Activated naive CD8-positive, alpha-beta T cell treated with anti-CD3 and anti-CD28 coated beads for 36 hours (primary cell): ENCODE measurements around the gene IFNA2. TPM values are rescaled to one million over a fixed set of nuclear protein-coding genes. Genes with fewer than 3 reads are reported as not detected.
A peak's percentile ranks its signal among the peaks of the same experiment; 100 is the strongest.
"Not testable (repeated sequence)": the region's sequence is repeated elsewhere in the genome, so short reads cannot be mapped to it uniquely, and the experiment has no call there.

Experiments
- DNase-seq: peaks from one replicate; pipeline ENCODE4 v3.0.0; 2021
- H3K27ac Mint-ChIP-seq: one replicate; pipeline ENCODE4 v1.8.0; 2022; ENCODE audit warnings: mild to moderate bottlenecking, moderate library complexity, mixed read lengths
- H3K27me3 Mint-ChIP-seq: one replicate; pipeline ENCODE4 v1.8.0; 2022; ENCODE audit warnings: mild to moderate bottlenecking, mixed read lengths
- H3K36me3 Mint-ChIP-seq: one replicate; pipeline ENCODE4 v1.8.0; 2021; ENCODE audit warnings: mild to moderate bottlenecking, mixed read lengths
- H3K4me1 Mint-ChIP-seq: one replicate; pipeline ENCODE4 v1.8.0; 2021; ENCODE audit warnings: mixed read lengths
- H3K4me3 Mint-ChIP-seq: one replicate; pipeline ENCODE4 v1.8.0; 2022; ENCODE audit warnings: mild to moderate bottlenecking, moderate library complexity, mixed read lengths
- H3K9me3 Mint-ChIP-seq: one replicate; pipeline ENCODE4 v1.8.0; 2022; ENCODE audit warnings: mixed read lengths
- total RNA-seq, 2 experiments: library from RNA; stranded (reverse); gene quantifications; one replicate each; pipeline ENCODE4 v1.2.3, GENCODE V29; 2021

IFNA2 gene
- total RNA-seq, 2 experiments from 2014 or later = not detected

GRCh38 chr9:21402386-21403251 is 17.4 kb upstream of the IFNA2 start:
- no peak overlapping the region for H3K27ac Mint-ChIP-seq
- H3K4me1 Mint-ChIP-seq = peaks cover 13% of the 10 kb centered on the region
- H3K4me3 Mint-ChIP-seq = peak overlapping the region; percentile 69
- DNase-seq = peak; percentile 10
- H3K27me3 Mint-ChIP-seq = peaks cover 57% of the 10 kb centered on the region
- H3K9me3 Mint-ChIP-seq = peaks cover 1% of the 10 kb centered on the region
- H3K36me3 Mint-ChIP-seq = no peaks in the 10 kb centered on the region

- peaks cover 74% of the 10 kb centered on the region for H3K27me3 Mint-ChIP-seq
- peaks cover 1% of the 10 kb centered on the region for H3K9me3 Mint-ChIP-seq
- peaks cover 21% of the 10 kb centered on the region for H3K4me1 Mint-ChIP-seq
- no peak overlapping the region for H3K4me3 Mint-ChIP-seq
- H3K27ac Mint-ChIP-seq = no peak overlapping the region
- H3K36me3 Mint-ChIP-seq = no peaks in the 10 kb centered on the region
- DNase-seq = no peak
These were observed 14.8 kb upstream of the IFNA2 start for GRCh38 chr9:21399956-21400355.

- no peak for DNase-seq
- no peak overlapping the region for H3K27ac Mint-ChIP-seq
- H3K27me3 Mint-ChIP-seq = peaks cover 73% of the 10 kb centered on the region
- H3K4me3 Mint-ChIP-seq = no peak overlapping the region
- H3K9me3 Mint-ChIP-seq = peaks cover 1% of the 10 kb centered on the region
- H3K4me1 Mint-ChIP-seq = peaks cover 21% of the 10 kb centered on the region
- H3K36me3 Mint-ChIP-seq = no peaks in the 10 kb centered on the region
These were observed 13.8 kb upstream of the IFNA2 start for GRCh38 chr9:21398955-21399489.

GRCh38 chr9:21395778-21396717 is 10.8 kb upstream of the IFNA2 start:
- Mint-ChIP-seq H3K27ac (no peak overlapping the region), H3K36me3 (no peaks in the 10 kb centered on the region), H3K9me3 (peaks cover 1% of the 10 kb centered on the region), H3K4me1 (peaks cover 15% of the 10 kb centered on the region), H3K4me3 (peak overlapping the region; percentile 64), H3K27me3 (peaks cover 63% of the 10 kb centered on the region)
- DNase-seq = peak; percentile 57

GRCh38 chr9:21392270-21392669 is 7.1 kb upstream of the IFNA2 start:
- DNase-seq = no peak
- no peaks in the 10 kb centered on the region for H3K9me3 Mint-ChIP-seq
- no peak overlapping the region for H3K27ac Mint-ChIP-seq
- peaks cover 8% of the 10 kb centered on the region for H3K4me1 Mint-ChIP-seq
- no peaks in the 10 kb centered on the region for H3K36me3 Mint-ChIP-seq
- H3K27me3 Mint-ChIP-seq = peaks cover 62% of the 10 kb centered on the region
- H3K4me3 Mint-ChIP-seq = no peak overlapping the region

- Mint-ChIP-seq H3K9me3 (no peaks in the 10 kb centered on the region), H3K27ac (no peak overlapping the region), H3K36me3 (no peaks in the 10 kb centered on the region), H3K27me3 (peaks cover 49% of the 10 kb centered on the region), H3K4me1 (peaks cover 27% of the 10 kb centered on the region), H3K4me3 (no peak overlapping the region)
- no peak for DNase-seq
These were observed 1.6 kb downstream of the IFNA2 start for GRCh38 chr9:21383627-21384026.

- Mint-ChIP-seq H3K27me3 (peaks cover 43% of the 10 kb centered on the region), H3K36me3 (no peaks in the 10 kb centered on the region), H3K4me1 (peaks cover 27% of the 10 kb centered on the region), H3K4me3 (peak overlapping the region; percentile 30), H3K27ac (no peak overlapping the region), H3K9me3 (no peaks in the 10 kb centered on the region)
- peak; percentile 14 for DNase-seq
These were observed 3.5 kb downstream of the IFNA2 start for GRCh38 chr9:21381448-21382339.

GRCh38 chr9:21371467-21371866 is 13.7 kb downstream of the IFNA2 start:
- not testable (repeated sequence) for H3K4me1 Mint-ChIP-seq, DNase-seq, H3K27ac Mint-ChIP-seq, H3K9me3 Mint-ChIP-seq, H3K4me3 Mint-ChIP-seq, H3K36me3 Mint-ChIP-seq
- H3K27me3 Mint-ChIP-seq = peaks cover 19% of the 10 kb centered on the region

GRCh38 chr9:21367957-21368356 is 17.2 kb downstream of the IFNA2 start, which contains the start of gene IFNA13:
IFNA13 (minus strand) TSS chr9:21368057; CDS start chr9:21368010, 47 bp downstream.
- H3K27me3 Mint-ChIP-seq = peaks cover 10% of the 10 kb centered on the region
- no peak within 1 kb of the TSS for H3K27ac Mint-ChIP-seq
- no peaks in the 10 kb centered on the region for H3K9me3 Mint-ChIP-seq
- DNase-seq = no peak
- H3K4me1 Mint-ChIP-seq = no peaks in the 10 kb centered on the region
- H3K4me3 Mint-ChIP-seq = no peak within 1 kb of the TSS
- no peaks in the 10 kb centered on the region for H3K36me3 Mint-ChIP-seq

GRCh38 chr9:21367169-21367568 is 18.0 kb downstream of the IFNA2 start:
- not testable (repeated sequence) for H3K4me3 Mint-ChIP-seq, H3K27ac Mint-ChIP-seq, H3K36me3 Mint-ChIP-seq, H3K4me1 Mint-ChIP-seq, H3K27me3 Mint-ChIP-seq, H3K9me3 Mint-ChIP-seq, DNase-seq

GRCh38 chr9:21362287-21362686 is 22.9 kb downstream of the IFNA2 start:
- no peak overlapping the region for H3K4me3 Mint-ChIP-seq
- peaks cover 3% of the 10 kb centered on the region for H3K27me3 Mint-ChIP-seq
- no peaks in the 10 kb centered on the region for H3K36me3 Mint-ChIP-seq
- no peaks in the 10 kb centered on the region for H3K9me3 Mint-ChIP-seq
- peaks cover 14% of the 10 kb centered on the region for H3K4me1 Mint-ChIP-seq
- no peak overlapping the region for H3K27ac Mint-ChIP-seq
- no peak for DNase-seq

- DNase-seq = no peak
These were observed 27.4 kb downstream of the IFNA2 start for GRCh38 chr9:21357479-21358460.

GRCh38 chr9:21350787-21351186 is 34.4 kb downstream of the IFNA2 start, which contains the start of gene IFNA6:
IFNA6 (minus strand) TSS chr9:21350887; CDS start chr9:21350887, 0 bp downstream.
- Mint-ChIP-seq H3K4me1 (no peaks in the 10 kb centered on the region), H3K4me3 (no peak within 1 kb of the TSS), H3K27ac (no peak within 1 kb of the TSS), H3K9me3 (peaks cover 6% of the 10 kb centered on the region), H3K27me3 (peaks cover 12% of the 10 kb centered on the region), H3K36me3 (peaks cover 6% of the 10 kb centered on the region)
- DNase-seq = no peak

More at GRCh38 chr9:21357479-21358460, 27.4 kb downstream of the IFNA2 start:
- peaks cover 6% of the 10 kb centered on the region for H3K36me3 Mint-ChIP-seq
- H3K27me3 Mint-ChIP-seq = peaks cover 1% of the 10 kb centered on the region
- H3K9me3 Mint-ChIP-seq = peaks cover 6% of the 10 kb centered on the region
- peaks cover 18% of the 10 kb centered on the region for H3K4me1 Mint-ChIP-seq
- peak overlapping the region; percentile 59 for H3K4me3 Mint-ChIP-seq
- peak overlapping the region; percentile 70 for H3K27ac Mint-ChIP-seq
